K562 treated with DMSO at 1 percent for 4 hours (cell line): ENCODE measurements around the gene SLC25A29. TPM values are rescaled to one million over a fixed set of nuclear protein-coding genes. Genes with fewer than 3 reads are reported as not detected.

Experiments used
- total RNA-seq: library from RNA; unstranded; fragments of 300-600 nt; gene quantifications from 2 replicates; pipeline ENCODE4 v1.2.3, GENCODE V29; 2022; ENCODE audit not compliant: insufficient read depth

SLC25A29 gene, protein sequence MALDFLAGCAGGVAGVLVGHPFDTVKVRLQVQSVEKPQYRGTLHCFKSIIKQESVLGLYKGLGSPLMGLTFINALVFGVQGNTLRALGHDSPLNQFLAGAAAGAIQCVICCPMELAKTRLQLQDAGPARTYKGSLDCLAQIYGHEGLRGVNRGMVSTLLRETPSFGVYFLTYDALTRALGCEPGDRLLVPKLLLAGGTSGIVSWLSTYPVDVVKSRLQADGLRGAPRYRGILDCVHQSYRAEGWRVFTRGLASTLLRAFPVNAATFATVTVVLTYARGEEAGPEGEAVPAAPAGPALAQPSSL
- 3.1 and 3.8 TPM in 2 replicates for total RNA-seq

DNA sequence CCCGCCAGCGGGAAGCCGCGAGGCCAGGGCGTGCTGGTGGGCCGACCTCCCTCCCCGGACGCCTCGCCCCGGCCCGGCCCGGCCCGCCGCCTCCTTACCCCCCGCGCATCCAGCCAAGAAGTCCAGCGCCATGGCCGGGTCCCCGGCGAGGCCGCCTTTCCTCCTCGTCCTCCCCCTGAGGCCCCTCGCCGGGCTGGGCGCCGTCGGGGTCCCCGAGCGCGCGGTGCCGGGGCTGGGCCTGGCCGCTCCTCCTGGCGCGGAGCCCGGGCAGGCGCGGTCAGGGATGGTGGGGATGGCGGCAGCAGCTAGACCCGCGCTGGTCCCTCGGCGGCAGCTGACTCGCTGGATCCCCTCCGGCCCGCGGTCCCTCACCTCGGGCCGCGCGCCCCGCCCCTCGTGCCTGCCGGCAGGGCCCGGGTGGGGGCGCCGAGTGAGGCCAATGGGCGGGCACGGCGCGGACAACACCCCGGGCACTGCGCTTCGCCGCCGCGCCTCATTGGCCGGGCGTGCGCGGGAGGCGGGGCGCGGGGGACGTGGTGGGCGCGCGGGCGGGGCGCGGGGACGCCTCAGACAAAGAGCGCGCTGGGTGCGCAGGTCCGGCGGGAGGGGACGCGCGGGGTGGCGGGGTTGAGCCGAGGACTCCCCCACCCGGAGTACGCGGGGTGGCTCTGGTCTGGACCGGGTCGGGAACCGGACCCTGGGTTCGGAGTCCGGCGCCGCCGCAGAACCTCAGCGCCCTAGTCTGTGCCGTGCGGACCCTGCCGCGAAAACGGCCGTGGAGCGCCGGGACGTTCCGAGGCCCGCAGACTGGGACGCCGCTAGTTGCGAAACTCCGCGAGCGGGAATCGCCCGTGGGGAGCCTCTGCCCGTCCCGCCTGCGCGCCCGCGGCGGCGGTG lies at the start of gene SLC25A29:
SLC25A29 (minus strand) TSS at position 344 of the 897 bp plus-strand sequence; CDS start at position 132, 212 bp downstream.

DNA sequence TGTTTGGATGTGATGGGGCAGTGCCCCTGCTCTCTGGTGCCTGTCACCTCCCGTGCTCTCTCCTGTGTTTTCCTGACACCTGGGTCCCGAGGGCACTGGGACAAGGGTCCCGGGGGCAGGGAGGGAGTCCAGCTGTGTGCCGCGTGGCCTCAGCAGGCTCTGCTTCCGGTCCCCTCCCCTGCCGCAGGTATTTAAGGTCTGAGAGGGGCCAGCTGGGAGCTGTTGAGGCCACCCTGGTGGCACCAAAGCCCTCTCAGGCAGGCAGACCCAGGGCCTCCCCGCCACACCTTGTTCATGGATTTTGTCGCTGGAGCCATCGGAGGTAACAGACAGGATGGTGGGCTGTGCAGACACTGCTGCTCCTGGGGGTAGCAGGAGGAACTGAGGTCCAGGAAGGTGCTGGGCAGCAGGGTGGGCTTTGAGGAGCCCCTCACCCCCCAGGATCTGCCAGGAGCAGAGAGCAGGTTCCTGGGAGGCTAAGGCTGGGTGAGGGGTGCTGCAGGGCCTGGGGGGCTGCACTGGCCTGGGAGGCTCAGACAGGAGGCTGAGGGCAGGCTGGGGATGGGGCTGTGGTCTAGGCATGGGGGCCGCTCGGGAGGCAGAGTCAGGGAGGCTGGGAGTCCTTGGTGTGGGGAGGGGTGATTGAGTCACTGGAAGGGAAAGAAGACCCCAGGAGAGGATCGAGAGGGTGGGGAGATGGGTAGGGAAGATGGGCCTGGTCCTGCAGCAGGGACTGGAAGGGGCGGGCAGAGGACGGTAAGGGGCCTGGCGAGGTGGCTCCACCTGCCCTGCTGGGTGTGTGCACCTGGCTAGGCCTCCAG lies 17.1 kb upstream of the SLC25A29 start, which contains the start of gene SLC25A47:
SLC25A47 (plus strand) TSS at position 219 of the 821 bp plus-strand sequence; CDS start at position 295, 76 bp downstream.

Other genes with a start within 250 kb of the SLC25A29 start
- 24.9 and 26.1 TPM in 2 replicates for gene EVL, start 241.0 kb downstream of the SLC25A29 start, total RNA-seq
- 6.0 and 8.4 TPM in 2 replicates for gene DEGS2, start 146.8 kb downstream of the SLC25A29 start, total RNA-seq
- gene YY1, start 67.3 kb downstream of the SLC25A29 start, total RNA-seq: 33.0 and 40.5 TPM in 2 replicates
- gene SLC25A47, start 16.9 kb upstream of the SLC25A29 start, total RNA-seq: not detected in 2 replicates
- 13.0 and 15.8 TPM in 2 replicates for gene WDR25, start 70.0 kb upstream of the SLC25A29 start, total RNA-seq